ENCODE results near the gene ABHD4. TPM values are rescaled to one million over a fixed set of nuclear protein-coding genes. Genes with fewer than 3 reads are reported as not detected.
"Not testable (repeated sequence)": the region's sequence is repeated elsewhere in the genome, so short reads cannot be mapped to it uniquely, and the experiment has no call there.

ABHD4 gene
- total and polyA plus RNA-seq, 4 donors: 9.0 to 32.9 (median 11.1) TPM

- no peak overlapping the region for H3K27ac ChIP-seq (ENCODE audit: low read depth in 1 of 2, low read length in 2 of 2)
- 85% methylated on average over 3 of the region's 3 CpGs for WGBS
Measured at GRCh38 chr14:22613736-22614239, 15.7 kb downstream of the ABHD4 start.

DNA sequence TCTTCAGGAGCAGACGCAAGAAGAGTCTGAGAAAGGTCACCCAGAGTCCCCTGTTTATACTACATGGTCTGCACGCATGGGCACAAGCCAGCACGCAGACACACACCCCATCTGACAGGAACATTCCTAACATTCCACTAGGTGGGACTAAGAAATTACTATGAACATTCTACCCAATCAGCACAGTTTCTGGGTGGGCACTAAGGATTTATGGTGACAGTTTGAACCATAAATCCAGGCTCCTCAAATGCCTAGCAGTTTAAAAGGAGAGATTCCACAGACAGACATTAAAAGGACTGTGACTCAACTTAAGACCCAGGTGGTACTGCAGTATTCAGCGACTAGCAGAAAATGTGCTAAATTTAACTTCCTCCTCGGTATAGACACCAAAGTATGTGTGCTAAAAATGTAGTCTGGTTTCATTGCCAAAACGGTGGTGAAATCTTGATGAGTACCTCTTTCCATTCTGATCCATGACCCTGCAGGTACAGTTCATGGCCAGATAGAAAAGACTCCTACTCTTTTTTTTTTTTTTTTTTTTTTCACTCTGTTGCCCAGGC is 16.2 kb downstream of the ABHD4 start:
- no peak overlapping the region for H3K9ac ChIP-seq (ENCODE audit: low read depth in 1 of 2, low read length in 2 of 2)
- no peaks in the 10 kb centered on the region for H3K27me3 ChIP-seq (ENCODE audit: control insufficient read depth in 4 of 4, insufficient read depth in 4 of 4, low read length in 3 of 4)
- H3K36me3 ChIP-seq (ENCODE audit: control insufficient read depth in 4 of 4, insufficient read depth in 3 of 4, low read depth in 1 of 4, low read length in 3 of 4): peaks cover 12 to 30% (median 23%) of the 10 kb centered on the region in 4 donors
- no peak overlapping the region for H3K27ac ChIP-seq (ENCODE audit: low read depth in 1 of 2, low read length in 2 of 2)
- H3K9me3 ChIP-seq (ENCODE audit: control insufficient read depth in 4 of 4, low read length in 3 of 4): no peaks in the 10 kb centered on the region
- no peak for DNase-seq (ENCODE audit: low spot score)
- WGBS: 53% methylated on average over 6 of the region's 6 CpGs
- no peak for TF ChIP-seq HNF4G (IDR thresholded peaks at IDR 0.05)
- TF ChIP-seq SP1 (IDR thresholded peaks at IDR 0.05): peak; percentile 34
- peak in 1 of 2 donors; percentile 77 for TF ChIP-seq EGR1 (IDR thresholded peaks at IDR 0.05; ENCODE audit: low read depth in 2 of 2)
- TF ChIP-seq JUND (IDR thresholded peaks at IDR 0.05): peak; percentile 88 to 95
- TF ChIP-seq, protein P1, sequence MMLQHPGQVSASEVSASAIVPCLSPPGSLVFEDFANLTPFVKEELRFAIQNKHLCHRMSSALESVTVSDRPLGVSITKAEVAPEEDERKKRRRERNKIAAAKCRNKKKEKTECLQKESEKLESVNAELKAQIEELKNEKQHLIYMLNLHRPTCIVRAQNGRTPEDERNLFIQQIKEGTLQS (IDR thresholded peaks at IDR 0.05): peak; percentile 83
- peak in 1 of 2 donors; percentile 46 for TF ChIP-seq HNF4A (conservative IDR thresholded peaks at IDR 0.05)
- TF ChIP-seq GABPA (IDR thresholded peaks at IDR 0.05 in 1 of 2, conservative IDR thresholded peaks at IDR 0.05 in 1 of 2): no peak
- TF ChIP-seq RXRA (IDR thresholded peaks at IDR 0.05): peak; percentile 40 to 68
- no peak for TF ChIP-seq MAX (IDR thresholded peaks at IDR 0.05)
- peaks cover 0 to 3% (median 0%) of the 10 kb centered on the region in 4 donors for H3K4me1 ChIP-seq (ENCODE audit: control insufficient read depth in 4 of 4, insufficient read depth in 4 of 4, low read length in 3 of 4)
- H3K4me3 ChIP-seq (ENCODE audit: low read depth in 1 of 3, low read length in 3 of 3): no peak overlapping the region

More at GRCh38 chr14:22613736-22614239, 15.7 kb downstream of the ABHD4 start:
- Histone ChIP-seq H3K9me3 (ENCODE audit: control insufficient read depth in 4 of 4, low read length in 3 of 4) (no peaks in the 10 kb centered on the region), H3K27me3 (ENCODE audit: control insufficient read depth in 4 of 4, insufficient read depth in 4 of 4, low read length in 3 of 4) (no peaks in the 10 kb centered on the region), H3K4me3 (ENCODE audit: low read depth in 1 of 3, low read length in 3 of 3) (no peak overlapping the region), H3K9ac (ENCODE audit: low read depth in 1 of 2, low read length in 2 of 2) (no peak overlapping the region), H3K36me3 (ENCODE audit: control insufficient read depth in 4 of 4, insufficient read depth in 3 of 4, low read depth in 1 of 4, low read length in 3 of 4) (peaks cover 12 to 32% (median 25%) of the 10 kb centered on the region in 4 donors), H3K4me1 (ENCODE audit: control insufficient read depth in 4 of 4, insufficient read depth in 4 of 4, low read length in 3 of 4) (peaks cover 0 to 3% (median 0%) of the 10 kb centered on the region in 4 donors)
- DNase-seq (ENCODE audit: low spot score): no peak
- TF ChIP-seq HNF4G (IDR thresholded peaks at IDR 0.05) (no peak), JUND (IDR thresholded peaks at IDR 0.05) (no peak), FOXA1 (IDR thresholded peaks at IDR 0.05) (no peak), RXRA (IDR thresholded peaks at IDR 0.05) (no peak), EGR1 (IDR thresholded peaks at IDR 0.05; ENCODE audit: low read depth in 2 of 2) (no peak), FOXA2 (IDR thresholded peaks at IDR 0.05) (no peak), NR2F2 (IDR thresholded peaks at IDR 0.05) (no peak), MAX (IDR thresholded peaks at IDR 0.05) (no peak), GABPA (IDR thresholded peaks at IDR 0.05 in 1 of 2, conservative IDR thresholded peaks at IDR 0.05 in 1 of 2) (no peak), YY1 (IDR thresholded peaks at IDR 0.05) (no peak), CTCF (IDR thresholded peaks at IDR 0.05; ENCODE audit: low read depth, low read length, missing input control) (no peak)
- TF ChIP-seq, protein P1 (IDR thresholded peaks at IDR 0.05): no peak
- TF ChIP-seq, protein P2, sequence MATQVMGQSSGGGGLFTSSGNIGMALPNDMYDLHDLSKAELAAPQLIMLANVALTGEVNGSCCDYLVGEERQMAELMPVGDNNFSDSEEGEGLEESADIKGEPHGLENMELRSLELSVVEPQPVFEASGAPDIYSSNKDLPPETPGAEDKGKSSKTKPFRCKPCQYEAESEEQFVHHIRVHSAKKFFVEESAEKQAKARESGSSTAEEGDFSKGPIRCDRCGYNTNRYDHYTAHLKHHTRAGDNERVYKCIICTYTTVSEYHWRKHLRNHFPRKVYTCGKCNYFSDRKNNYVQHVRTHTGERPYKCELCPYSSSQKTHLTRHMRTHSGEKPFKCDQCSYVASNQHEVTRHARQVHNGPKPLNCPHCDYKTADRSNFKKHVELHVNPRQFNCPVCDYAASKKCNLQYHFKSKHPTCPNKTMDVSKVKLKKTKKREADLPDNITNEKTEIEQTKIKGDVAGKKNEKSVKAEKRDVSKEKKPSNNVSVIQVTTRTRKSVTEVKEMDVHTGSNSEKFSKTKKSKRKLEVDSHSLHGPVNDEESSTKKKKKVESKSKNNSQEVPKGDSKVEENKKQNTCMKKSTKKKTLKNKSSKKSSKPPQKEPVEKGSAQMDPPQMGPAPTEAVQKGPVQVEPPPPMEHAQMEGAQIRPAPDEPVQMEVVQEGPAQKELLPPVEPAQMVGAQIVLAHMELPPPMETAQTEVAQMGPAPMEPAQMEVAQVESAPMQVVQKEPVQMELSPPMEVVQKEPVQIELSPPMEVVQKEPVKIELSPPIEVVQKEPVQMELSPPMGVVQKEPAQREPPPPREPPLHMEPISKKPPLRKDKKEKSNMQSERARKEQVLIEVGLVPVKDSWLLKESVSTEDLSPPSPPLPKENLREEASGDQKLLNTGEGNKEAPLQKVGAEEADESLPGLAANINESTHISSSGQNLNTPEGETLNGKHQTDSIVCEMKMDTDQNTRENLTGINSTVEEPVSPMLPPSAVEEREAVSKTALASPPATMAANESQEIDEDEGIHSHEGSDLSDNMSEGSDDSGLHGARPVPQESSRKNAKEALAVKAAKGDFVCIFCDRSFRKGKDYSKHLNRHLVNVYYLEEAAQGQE (IDR thresholded peaks at IDR 0.05): no peak

DNA sequence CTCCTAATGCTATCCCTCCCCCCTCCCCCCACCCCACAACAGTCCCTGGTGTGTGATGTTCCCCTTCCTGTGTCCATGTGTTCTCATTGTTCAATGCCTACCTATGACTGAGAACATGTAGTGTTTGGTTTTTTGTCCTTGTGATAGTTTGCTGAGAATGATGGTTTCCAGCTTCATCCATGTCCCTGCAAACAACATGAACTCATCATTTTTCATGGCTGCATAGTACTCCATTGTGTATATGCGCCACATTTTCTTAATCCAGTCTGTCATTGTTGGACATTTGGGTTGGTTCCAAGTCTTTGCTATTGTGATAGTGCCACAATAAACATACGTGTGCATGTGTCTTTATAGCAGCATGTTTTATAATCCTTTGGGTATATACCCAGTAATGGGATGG is 17.7 kb downstream of the ABHD4 start:
- 92% methylated on average over 2 of the region's 2 CpGs for WGBS
- not testable (repeated sequence) for H3K9ac ChIP-seq (ENCODE audit: low read depth in 1 of 2, low read length in 2 of 2); DNase-seq (ENCODE audit: low spot score); H3K27ac ChIP-seq (ENCODE audit: low read depth in 1 of 2, low read length in 2 of 2); H3K27me3 ChIP-seq (ENCODE audit: control insufficient read depth in 4 of 4, insufficient read depth in 4 of 4, low read length in 3 of 4); H3K9me3 ChIP-seq (ENCODE audit: control insufficient read depth in 4 of 4, low read length in 3 of 4); H3K4me3 ChIP-seq (ENCODE audit: low read depth in 1 of 3, low read length in 3 of 3); H3K4me1 ChIP-seq (ENCODE audit: control insufficient read depth in 4 of 4, insufficient read depth in 4 of 4, low read length in 3 of 4)
- peaks cover 2 to 16% (median 10%) of the 10 kb centered on the region in 4 donors for H3K36me3 ChIP-seq (ENCODE audit: control insufficient read depth in 4 of 4, insufficient read depth in 3 of 4, low read depth in 1 of 4, low read length in 3 of 4)

Data from liver (tissue), 9 donors.